Measurements from ENCODE around the gene SFMBT2. TPM values are rescaled to one million over a fixed set of nuclear protein-coding genes. Genes with fewer than 3 reads are reported as not detected.
A peak's percentile ranks its signal among the peaks of the same experiment; 100 is the strongest.
"Not testable (repeated sequence)": the region's sequence is repeated elsewhere in the genome, so short reads cannot be mapped to it uniquely, and the experiment has no call there.

The SFMBT2 gene
- total RNA-seq, 6 experiments from 2014 or later = 1.4 to 3.4 (median 1.8) TPM

DNA sequence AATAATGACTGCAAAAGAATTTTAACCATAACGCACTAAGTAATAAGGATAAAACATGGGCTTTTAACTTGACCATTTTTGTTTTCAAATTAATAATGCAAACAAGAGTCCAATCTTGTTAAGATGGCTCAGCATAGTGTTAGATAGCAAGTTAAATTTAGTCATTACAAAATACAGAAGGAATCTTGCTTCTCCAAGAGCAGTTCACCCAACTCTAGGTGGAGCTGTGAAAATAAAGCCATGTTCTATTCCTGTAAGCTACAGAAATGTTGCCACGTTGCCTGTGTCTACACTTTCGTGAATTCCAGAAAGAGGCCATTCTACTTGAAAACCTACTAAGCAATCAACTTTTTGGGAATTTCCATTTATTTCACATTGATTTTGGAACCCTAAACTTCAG lies 191.9 kb downstream of the SFMBT2 start:
- H3K4me1 ChIP-seq = no peaks in the 10 kb centered on the region
- TF ChIP-seq POLR2A (IDR thresholded peaks at IDR 0.05) = no peak
- TF ChIP-seq, protein P1, sequence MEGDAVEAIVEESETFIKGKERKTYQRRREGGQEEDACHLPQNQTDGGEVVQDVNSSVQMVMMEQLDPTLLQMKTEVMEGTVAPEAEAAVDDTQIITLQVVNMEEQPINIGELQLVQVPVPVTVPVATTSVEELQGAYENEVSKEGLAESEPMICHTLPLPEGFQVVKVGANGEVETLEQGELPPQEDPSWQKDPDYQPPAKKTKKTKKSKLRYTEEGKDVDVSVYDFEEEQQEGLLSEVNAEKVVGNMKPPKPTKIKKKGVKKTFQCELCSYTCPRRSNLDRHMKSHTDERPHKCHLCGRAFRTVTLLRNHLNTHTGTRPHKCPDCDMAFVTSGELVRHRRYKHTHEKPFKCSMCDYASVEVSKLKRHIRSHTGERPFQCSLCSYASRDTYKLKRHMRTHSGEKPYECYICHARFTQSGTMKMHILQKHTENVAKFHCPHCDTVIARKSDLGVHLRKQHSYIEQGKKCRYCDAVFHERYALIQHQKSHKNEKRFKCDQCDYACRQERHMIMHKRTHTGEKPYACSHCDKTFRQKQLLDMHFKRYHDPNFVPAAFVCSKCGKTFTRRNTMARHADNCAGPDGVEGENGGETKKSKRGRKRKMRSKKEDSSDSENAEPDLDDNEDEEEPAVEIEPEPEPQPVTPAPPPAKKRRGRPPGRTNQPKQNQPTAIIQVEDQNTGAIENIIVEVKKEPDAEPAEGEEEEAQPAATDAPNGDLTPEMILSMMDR (IDR thresholded peaks at IDR 0.05) = peak in 1 of 4 donors; percentile 7
- no peaks in the 10 kb centered on the region for H3K36me3 ChIP-seq
- no peaks in the 10 kb centered on the region for H3K27me3 ChIP-seq
- intact Hi-C loops (cut with DNase I) = no loop called here
- peak in 1 of 4 donors; percentile 29 for ATAC-seq
- DNase-seq = no peak
- H3K4me3 ChIP-seq = no peak overlapping the region
- 61% methylated on average over 3 of the region's 3 CpGs for WGBS (ENCODE audit: insufficient coverage, low coverage, low lambda C conversion rate, missing lambda C conversion rate)
- H3K9me3 ChIP-seq = peaks cover 0 to 5% (median 0%) of the 10 kb centered on the region in 4 donors
- H3K27ac ChIP-seq = no peak overlapping the region

DNA sequence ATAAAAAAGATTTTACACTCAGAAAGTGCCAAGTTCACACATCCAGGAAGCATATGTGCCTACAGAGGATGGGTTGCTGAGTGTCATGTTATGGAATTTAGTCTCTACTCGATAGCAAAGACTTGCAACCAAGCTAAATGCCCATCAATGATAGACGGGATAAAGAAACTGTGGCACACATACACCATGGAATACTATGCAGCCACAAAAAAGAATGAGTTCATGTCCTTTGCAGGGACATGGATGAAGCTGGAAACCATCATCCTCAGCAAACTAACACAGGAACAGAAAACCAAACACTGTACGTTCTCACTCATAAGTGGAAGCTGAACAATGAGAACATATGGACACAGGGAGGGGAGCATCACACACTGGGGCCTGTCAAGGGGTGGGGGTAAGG lies 198.1 kb downstream of the SFMBT2 start:
- H3K27me3 ChIP-seq; intact Hi-C loops (cut with DNase I); H3K9me3 ChIP-seq; DNase-seq; H3K4me1 ChIP-seq; H3K27ac ChIP-seq; H3K4me3 ChIP-seq; ATAC-seq; H3K36me3 ChIP-seq: not testable (repeated sequence)
- 52% methylated on average over 3 of the region's 3 CpGs for WGBS (ENCODE audit: insufficient coverage, low coverage, low lambda C conversion rate, missing lambda C conversion rate)

DNA sequence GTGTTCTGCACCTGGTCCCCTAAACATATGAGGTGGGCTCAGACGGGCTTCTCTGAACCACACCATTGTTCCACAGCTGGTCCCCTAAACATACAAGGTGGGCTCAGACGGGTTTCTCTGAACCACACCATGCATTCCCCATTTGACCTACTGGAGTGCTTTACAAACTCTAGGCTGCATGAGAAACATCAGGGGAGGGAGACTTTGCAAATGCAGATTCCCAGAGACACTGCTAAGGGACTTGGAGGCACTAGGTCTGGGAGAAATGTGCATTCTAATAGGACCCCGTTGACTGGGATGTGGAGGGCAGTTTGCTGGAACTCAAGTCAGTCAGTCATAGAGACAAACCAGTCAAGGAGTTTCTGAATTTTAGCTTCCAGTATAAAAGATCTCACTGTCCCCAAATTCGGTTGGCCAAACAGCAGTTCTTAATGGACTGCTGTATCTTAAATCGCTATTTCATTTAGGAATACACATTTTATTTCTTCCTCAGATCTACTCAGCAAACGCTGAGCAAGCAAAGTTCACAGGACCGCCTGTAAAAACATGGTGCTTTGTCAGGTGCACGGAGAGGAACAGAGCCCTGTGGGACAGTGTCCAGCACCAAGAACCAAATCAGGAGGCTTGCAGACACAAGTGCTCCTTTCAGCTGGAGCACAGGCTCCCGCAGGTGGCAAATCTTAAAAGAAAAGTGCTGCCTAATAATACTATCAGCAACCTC lies 198.8 kb downstream of the SFMBT2 start:
- Histone ChIP-seq H3K4me1 (no peaks in the 10 kb centered on the region), H3K27ac (no peak overlapping the region), H3K36me3 (no peaks in the 10 kb centered on the region), H3K4me3 (no peak overlapping the region), H3K9me3 (no peaks in the 10 kb centered on the region), H3K27me3 (no peaks in the 10 kb centered on the region)
- ATAC-seq (no peak), DNase-seq (no peak)
- intact Hi-C loops (cut with DNase I) = no loop called here
- 55% methylated on average over 5 of the region's 9 CpGs for WGBS (ENCODE audit: insufficient coverage, low coverage, low lambda C conversion rate, missing lambda C conversion rate)
- TF ChIP-seq POLR2A (IDR thresholded peaks at IDR 0.05) = no peak
- TF ChIP-seq, protein P1 (IDR thresholded peaks at IDR 0.05) = no peak

DNA sequence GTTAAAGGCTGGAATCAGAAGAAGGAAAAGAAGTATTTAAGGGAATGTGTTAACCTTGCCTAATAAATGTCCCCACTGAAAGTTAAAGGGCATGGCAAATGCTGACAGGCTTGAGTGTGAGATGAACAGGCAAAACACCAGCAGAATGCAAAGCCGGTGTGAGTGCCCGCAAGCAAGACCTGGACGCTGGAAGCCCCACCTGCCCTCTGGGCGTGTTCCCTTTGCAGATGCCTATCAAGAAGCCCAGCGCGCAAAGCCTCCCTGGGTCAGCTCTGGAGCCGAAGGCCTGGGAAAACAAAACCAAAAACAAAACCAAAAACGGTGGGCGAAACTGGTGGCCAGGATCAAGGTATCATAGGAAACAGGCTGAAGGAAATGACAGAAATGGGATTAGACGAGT lies 200.3 kb downstream of the SFMBT2 start:
- no peaks in the 10 kb centered on the region for H3K36me3 ChIP-seq
- DNase-seq (no peak), ATAC-seq (no peak)
- H3K4me1 ChIP-seq = peaks cover 0 to 11% (median 0%) of the 10 kb centered on the region in 4 donors
- H3K4me3 ChIP-seq = no peak overlapping the region
- no peaks in the 10 kb centered on the region for H3K27me3 ChIP-seq
- no peaks in the 10 kb centered on the region for H3K9me3 ChIP-seq
- WGBS (ENCODE audit: insufficient coverage, low coverage, low lambda C conversion rate, missing lambda C conversion rate) = 72% methylated on average over 10 of the region's 10 CpGs
- intact Hi-C loops (cut with DNase I) = no loop called here
- TF ChIP-seq POLR2A (IDR thresholded peaks at IDR 0.05) = no peak
- TF ChIP-seq, protein P1 (IDR thresholded peaks at IDR 0.05) = no peak
- H3K27ac ChIP-seq = no peak overlapping the region

DNA sequence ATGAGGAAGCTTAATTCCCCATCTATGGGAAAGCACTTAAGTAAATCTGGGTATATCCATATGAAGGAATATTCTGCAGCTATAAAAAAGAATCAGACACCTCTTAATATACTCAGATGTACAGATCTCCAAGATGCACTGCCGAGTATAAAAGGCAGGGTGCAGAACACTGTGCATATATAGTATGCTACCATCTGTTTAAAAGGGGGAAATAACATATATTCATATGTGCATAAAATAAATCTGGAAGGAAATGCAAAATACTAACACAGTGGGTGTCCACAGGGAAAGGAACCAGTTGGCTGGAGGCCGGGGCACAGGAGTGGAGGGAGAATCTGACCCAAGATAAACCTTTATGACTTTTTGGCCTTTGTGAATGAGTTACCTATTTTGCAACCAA lies 201.4 kb downstream of the SFMBT2 start:
- H3K36me3 ChIP-seq = no peaks in the 10 kb centered on the region
- DNase-seq = no peak
- H3K9me3 ChIP-seq = no peaks in the 10 kb centered on the region
- H3K4me3 ChIP-seq = no peak overlapping the region
- H3K4me1 ChIP-seq = peaks cover 0 to 11% (median 0%) of the 10 kb centered on the region in 4 donors
- H3K27me3 ChIP-seq = no peaks in the 10 kb centered on the region
- 71% methylated on average over 2 of the region's 2 CpGs for WGBS (ENCODE audit: insufficient coverage, low coverage, low lambda C conversion rate, missing lambda C conversion rate)
- no peak overlapping the region for H3K27ac ChIP-seq
- intact Hi-C loops (cut with DNase I) = no loop called here
- no peak for ATAC-seq
- no peak for TF ChIP-seq POLR2A (IDR thresholded peaks at IDR 0.05)
- TF ChIP-seq, protein P1 (IDR thresholded peaks at IDR 0.05) = no peak

All from right lobe of liver (tissue), 6 donors.